Type B pancreatic cell (in vitro differentiated cells): ENCODE measurements around the gene NAGA. TPM values are rescaled to one million over a fixed set of nuclear protein-coding genes. Genes with fewer than 3 reads are reported as not detected.

Experiments
- DNase-seq: peaks from one replicate; pipeline ENCODE4 v3.0.0; 2021; ENCODE audit warnings: mixed read lengths; ENCODE audit not compliant: unreplicated experiment; ENCODE audit errors: extremely low spot score
- H3K27ac Mint-ChIP-seq: 2 replicates; pipeline ENCODE4 v1.8.0; 2021; ENCODE audit warnings: mild to moderate bottlenecking, mixed read lengths
- H3K27me3 Mint-ChIP-seq: 2 replicates; pipeline ENCODE4 v1.8.0; 2021; ENCODE audit warnings: mixed read lengths
- H3K36me3 Mint-ChIP-seq: 2 replicates; pipeline ENCODE4 v1.8.0; 2021; ENCODE audit warnings: mixed read lengths
- H3K4me1 Mint-ChIP-seq: one replicate; pipeline ENCODE4 v1.8.0; 2021; ENCODE audit warnings: mixed read lengths; ENCODE audit not compliant: unreplicated experiment
- H3K4me3 Mint-ChIP-seq: 2 replicates; pipeline ENCODE4 v1.8.0; 2021; ENCODE audit warnings: mild to moderate bottlenecking, mixed read lengths
- H3K9me3 Mint-ChIP-seq: 2 replicates; pipeline ENCODE4 v1.8.0; 2021; ENCODE audit warnings: mixed read lengths
- total RNA-seq: library from RNA; stranded (reverse); gene quantifications from 2 replicates; pipeline ENCODE4 v1.2.1, GENCODE V29; 2021; ENCODE audit warnings: low replicate concordance
- TF ChIP-seq, protein P1 (sequence below): fragments of 200-600 bp; sonication (generic); conservative IDR thresholded peaks from 2 replicates; pipeline ENCODE4 v1.5.0; 2021; ENCODE audit warnings: antibody characterized with exemption, mild to moderate bottlenecking

The NAGA gene
- total RNA-seq, 1 donor from 2014 or later = 24.1 TPM

DNA sequence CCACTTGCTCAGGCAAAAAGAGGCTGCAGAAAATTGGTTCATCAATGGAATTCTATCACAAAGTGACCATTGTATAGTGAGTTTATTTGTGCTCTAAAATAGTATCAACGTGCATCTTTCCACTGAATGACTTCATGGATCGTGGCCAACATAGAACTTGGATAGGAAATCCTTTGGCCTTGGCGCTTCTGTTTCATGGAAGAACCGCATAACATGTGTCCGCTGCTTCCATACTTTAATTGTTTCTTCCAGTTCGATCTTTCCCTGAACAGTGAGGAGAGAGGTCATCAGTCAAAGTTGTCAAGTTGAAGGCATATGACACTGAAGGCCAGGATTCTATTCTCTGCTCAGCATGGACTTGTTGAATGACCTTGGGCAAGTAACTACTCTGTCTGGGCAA, 15.4 kb upstream of the NAGA start:
- no peak overlapping the region for H3K27ac Mint-ChIP-seq
- peaks cover 5% of the 10 kb centered on the region for H3K9me3 Mint-ChIP-seq
- DNase-seq = no peak
- H3K27me3 Mint-ChIP-seq = no peaks in the 10 kb centered on the region
- peaks cover 12% of the 10 kb centered on the region for H3K4me1 Mint-ChIP-seq
- TF ChIP-seq, protein P1, sequence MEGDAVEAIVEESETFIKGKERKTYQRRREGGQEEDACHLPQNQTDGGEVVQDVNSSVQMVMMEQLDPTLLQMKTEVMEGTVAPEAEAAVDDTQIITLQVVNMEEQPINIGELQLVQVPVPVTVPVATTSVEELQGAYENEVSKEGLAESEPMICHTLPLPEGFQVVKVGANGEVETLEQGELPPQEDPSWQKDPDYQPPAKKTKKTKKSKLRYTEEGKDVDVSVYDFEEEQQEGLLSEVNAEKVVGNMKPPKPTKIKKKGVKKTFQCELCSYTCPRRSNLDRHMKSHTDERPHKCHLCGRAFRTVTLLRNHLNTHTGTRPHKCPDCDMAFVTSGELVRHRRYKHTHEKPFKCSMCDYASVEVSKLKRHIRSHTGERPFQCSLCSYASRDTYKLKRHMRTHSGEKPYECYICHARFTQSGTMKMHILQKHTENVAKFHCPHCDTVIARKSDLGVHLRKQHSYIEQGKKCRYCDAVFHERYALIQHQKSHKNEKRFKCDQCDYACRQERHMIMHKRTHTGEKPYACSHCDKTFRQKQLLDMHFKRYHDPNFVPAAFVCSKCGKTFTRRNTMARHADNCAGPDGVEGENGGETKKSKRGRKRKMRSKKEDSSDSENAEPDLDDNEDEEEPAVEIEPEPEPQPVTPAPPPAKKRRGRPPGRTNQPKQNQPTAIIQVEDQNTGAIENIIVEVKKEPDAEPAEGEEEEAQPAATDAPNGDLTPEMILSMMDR = no peak
- H3K36me3 Mint-ChIP-seq = peaks cover 40% of the 10 kb centered on the region
- no peak overlapping the region for H3K4me3 Mint-ChIP-seq

DNA sequence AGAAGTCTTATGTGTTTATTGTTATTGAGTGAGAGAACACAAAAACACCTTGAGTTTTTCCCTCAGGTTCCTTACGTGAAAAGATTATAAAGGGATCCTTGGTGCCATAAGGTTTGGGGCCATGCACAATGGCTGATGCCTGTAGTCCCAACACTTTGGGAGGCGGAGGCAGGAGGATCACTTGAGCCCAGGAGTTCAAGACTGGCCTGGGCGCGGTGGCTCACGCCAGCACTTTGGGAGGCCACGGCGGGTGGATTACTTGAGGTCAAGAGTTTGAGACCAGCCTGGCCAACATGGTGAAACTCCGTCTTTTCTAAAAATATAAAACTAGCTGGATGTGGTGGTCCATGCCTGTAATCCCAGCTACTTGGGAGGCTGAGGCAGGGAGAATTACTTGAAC, 14.3 kb upstream of the NAGA start:
- no peaks in the 10 kb centered on the region for H3K27me3 Mint-ChIP-seq
- H3K27ac Mint-ChIP-seq = no peak overlapping the region
- peaks cover 37% of the 10 kb centered on the region for H3K36me3 Mint-ChIP-seq
- H3K4me3 Mint-ChIP-seq = no peak overlapping the region
- TF ChIP-seq, protein P1 = no peak
- peaks cover 16% of the 10 kb centered on the region for H3K4me1 Mint-ChIP-seq
- H3K9me3 Mint-ChIP-seq = peaks cover 5% of the 10 kb centered on the region
- no peak for DNase-seq

DNA sequence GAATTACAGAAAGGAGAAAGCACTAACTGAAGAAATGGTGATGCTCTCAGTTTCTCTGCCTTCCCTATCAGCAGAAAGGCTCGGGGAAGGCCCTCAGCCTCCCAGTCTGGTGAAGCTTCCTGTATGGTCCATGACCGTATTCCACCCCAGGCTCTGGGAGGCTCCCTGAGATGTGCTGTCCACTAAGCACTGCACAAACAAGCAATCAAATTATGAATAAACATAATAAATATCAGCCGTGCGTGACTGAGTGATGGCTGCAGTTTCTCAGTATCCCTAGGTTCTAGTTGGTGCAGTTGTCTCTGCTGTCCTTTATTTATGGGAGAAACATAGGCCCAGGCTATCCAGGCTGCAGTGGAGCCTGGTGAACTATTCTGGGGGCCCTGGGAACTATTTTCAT, 12.5 kb upstream of the NAGA start:
- Mint-ChIP-seq H3K27me3 (no peaks in the 10 kb centered on the region), H3K9me3 (no peaks in the 10 kb centered on the region), H3K36me3 (peaks cover 26% of the 10 kb centered on the region), H3K27ac (no peak overlapping the region), H3K4me3 (no peak overlapping the region), H3K4me1 (peaks cover 12% of the 10 kb centered on the region)
- DNase-seq = no peak
- TF ChIP-seq, protein P1 = no peak

DNA sequence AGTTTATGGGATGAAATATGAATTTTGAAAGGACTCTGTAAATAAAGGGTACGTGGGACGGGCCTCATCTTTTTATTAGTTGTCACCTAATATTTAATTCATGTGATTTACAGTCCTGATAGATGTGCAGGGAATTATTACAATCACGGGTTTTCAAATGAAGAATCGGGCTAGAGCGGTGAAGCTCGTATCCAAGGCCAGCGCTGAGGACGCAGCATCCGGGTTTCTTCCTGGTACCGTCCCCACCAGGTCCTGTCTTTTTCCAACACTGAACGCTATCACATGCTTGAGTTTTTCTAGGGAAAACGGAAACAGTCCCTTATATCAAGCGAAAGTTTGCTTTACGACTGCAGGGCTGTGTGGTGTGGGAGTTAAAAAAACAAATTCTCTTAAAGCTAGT, 9.7 kb upstream of the NAGA start:
- peaks cover 12% of the 10 kb centered on the region for H3K4me1 Mint-ChIP-seq
- peaks cover 9% of the 10 kb centered on the region for H3K36me3 Mint-ChIP-seq
- H3K4me3 Mint-ChIP-seq = peak overlapping the region; percentile 97
- DNase-seq = no peak
- TF ChIP-seq, protein P1 = no peak
- H3K27ac Mint-ChIP-seq = peak overlapping the region; percentile 98
- no peaks in the 10 kb centered on the region for H3K27me3 Mint-ChIP-seq
- H3K9me3 Mint-ChIP-seq = no peaks in the 10 kb centered on the region

DNA sequence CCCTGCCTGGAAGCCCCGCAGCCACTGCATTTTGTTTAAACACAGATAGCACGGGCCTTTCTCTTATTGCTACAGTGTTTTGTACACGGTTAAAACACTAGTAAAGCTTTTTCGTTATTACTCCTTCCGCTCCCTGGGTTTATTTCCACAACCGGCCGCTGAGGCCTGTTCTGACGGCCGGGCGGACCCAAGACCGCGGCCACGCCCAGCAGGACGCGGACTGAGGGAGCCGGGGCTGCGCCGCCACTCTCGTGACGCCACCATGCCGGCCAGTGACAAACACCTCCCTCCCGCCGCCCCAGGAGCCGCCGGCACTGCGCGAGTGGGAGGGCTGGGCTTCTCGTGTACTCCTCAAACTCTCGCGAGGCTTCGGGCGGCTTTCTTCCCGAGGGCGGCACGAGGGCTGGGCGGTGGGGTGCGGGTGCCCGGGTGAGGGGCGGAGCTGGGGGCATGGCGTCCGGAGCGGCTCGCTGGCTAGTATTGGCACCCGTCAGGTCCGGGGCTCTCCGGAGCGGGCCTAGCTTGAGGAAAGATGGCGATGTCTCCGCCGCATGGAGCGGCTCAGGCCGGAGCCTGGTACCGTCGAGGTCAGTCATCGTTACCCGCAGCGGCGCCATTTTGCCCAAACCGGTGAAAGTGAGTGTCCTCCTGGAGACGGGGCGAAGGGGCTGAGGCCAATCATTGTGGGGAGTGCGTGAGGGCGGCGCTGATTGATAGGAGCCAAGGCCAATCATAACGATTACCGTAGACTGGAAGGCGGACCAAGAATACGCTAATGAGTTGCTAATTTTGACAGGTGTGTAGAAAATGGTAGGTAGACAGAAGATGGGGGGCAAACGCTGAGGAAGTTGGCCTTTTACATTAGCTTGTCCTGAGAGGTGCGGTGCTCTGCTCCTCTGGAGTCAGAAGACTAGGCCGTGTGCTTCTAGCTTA, 9.0 kb upstream of the NAGA start, which contains the start of gene SMDT1:
Gene SMDT1 (plus strand): TSS at position 382 of the 933 bp plus-strand sequence. CDS start 69 bp downstream, at position 451.
- no peaks in the 10 kb centered on the region for H3K27me3 Mint-ChIP-seq
- peaks cover 7% of the 10 kb centered on the region for H3K36me3 Mint-ChIP-seq
- H3K9me3 Mint-ChIP-seq = no peaks in the 10 kb centered on the region
- TF ChIP-seq, protein P1 = no peak
- peak within 1 kb of the TSS; percentile 98 for H3K27ac Mint-ChIP-seq
- peak; percentile 99 for DNase-seq
- peak within 1 kb of the TSS; percentile 97 for H3K4me3 Mint-ChIP-seq
- peaks cover 17% of the 10 kb centered on the region for H3K4me1 Mint-ChIP-seq
